ENCODE measurements around the gene C1D. TPM values are rescaled to one million over a fixed set of nuclear protein-coding genes. Genes with fewer than 3 reads are reported as not detected.

The C1D gene
- total and polyA plus RNA-seq, 2 experiments from 2014 or later = 39.2 to 61.3 TPM

GRCh38 chr2:68030529-68030928 is 32.3 kb downstream of the C1D start:
- Histone ChIP-seq H3K4me1 (ENCODE audit: low read depth) (no peaks in the 10 kb centered on the region), H3K27ac (no peak overlapping the region), H3K36me3 (no peaks in the 10 kb centered on the region), H3K27me3 (no peaks in the 10 kb centered on the region), H3K4me3 (no peak overlapping the region), H3K9me3 (ENCODE audit: low read depth) (no peaks in the 10 kb centered on the region)
- TF ChIP-seq, protein P1, sequence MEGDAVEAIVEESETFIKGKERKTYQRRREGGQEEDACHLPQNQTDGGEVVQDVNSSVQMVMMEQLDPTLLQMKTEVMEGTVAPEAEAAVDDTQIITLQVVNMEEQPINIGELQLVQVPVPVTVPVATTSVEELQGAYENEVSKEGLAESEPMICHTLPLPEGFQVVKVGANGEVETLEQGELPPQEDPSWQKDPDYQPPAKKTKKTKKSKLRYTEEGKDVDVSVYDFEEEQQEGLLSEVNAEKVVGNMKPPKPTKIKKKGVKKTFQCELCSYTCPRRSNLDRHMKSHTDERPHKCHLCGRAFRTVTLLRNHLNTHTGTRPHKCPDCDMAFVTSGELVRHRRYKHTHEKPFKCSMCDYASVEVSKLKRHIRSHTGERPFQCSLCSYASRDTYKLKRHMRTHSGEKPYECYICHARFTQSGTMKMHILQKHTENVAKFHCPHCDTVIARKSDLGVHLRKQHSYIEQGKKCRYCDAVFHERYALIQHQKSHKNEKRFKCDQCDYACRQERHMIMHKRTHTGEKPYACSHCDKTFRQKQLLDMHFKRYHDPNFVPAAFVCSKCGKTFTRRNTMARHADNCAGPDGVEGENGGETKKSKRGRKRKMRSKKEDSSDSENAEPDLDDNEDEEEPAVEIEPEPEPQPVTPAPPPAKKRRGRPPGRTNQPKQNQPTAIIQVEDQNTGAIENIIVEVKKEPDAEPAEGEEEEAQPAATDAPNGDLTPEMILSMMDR (IDR thresholded peaks at IDR 0.05; ENCODE audit: low read depth, low read length) = no peak
- no peak for DNase-seq (ENCODE audit: low read depth in 1 of 2, low spot score in 1 of 2)

DNA sequence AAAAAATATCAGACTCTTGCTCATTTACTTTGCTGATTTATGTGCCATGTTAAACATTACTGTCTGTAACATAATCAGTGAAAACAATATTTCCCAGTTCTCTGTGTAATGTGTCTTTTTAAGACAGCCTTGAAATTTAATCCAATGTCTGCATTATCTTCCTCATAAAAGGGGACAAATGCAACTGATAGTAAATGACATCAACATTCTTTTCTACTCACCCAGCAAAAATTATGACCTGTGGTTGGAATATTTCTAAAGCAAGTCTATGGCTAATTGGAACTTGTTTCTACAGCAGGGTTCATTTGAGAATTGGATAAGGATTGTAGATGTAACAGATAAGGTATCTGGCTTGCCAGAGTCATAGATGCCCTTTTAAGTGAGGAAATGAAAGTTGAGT is 34.8 kb downstream of the C1D start:
- no peak for DNase-seq (ENCODE audit: low read depth in 1 of 2, low spot score in 1 of 2)

GRCh38 chr2:68024450-68024849 is 38.4 kb downstream of the C1D start:
- TF ChIP-seq, protein P1 (IDR thresholded peaks at IDR 0.05; ENCODE audit: low read depth, low read length) = no peak
- H3K4me3 ChIP-seq = no peak overlapping the region
- H3K36me3 ChIP-seq = no peaks in the 10 kb centered on the region
- no peaks in the 10 kb centered on the region for H3K9me3 ChIP-seq (ENCODE audit: low read depth)
- H3K4me1 ChIP-seq (ENCODE audit: low read depth) = no peaks in the 10 kb centered on the region
- H3K27ac ChIP-seq = no peak overlapping the region
- H3K27me3 ChIP-seq = no peaks in the 10 kb centered on the region
- no peak for DNase-seq (ENCODE audit: low read depth in 1 of 2, low spot score in 1 of 2)

More for the DNA sequence above, 34.8 kb downstream of the C1D start:
- no peaks in the 10 kb centered on the region for H3K27me3 ChIP-seq
- TF ChIP-seq, protein P1 (IDR thresholded peaks at IDR 0.05; ENCODE audit: low read depth, low read length) = no peak
- H3K4me1 ChIP-seq (ENCODE audit: low read depth) = no peaks in the 10 kb centered on the region
- H3K27ac ChIP-seq = no peak overlapping the region
- H3K36me3 ChIP-seq = no peaks in the 10 kb centered on the region
- H3K9me3 ChIP-seq (ENCODE audit: low read depth) = no peaks in the 10 kb centered on the region
- H3K4me3 ChIP-seq = no peak overlapping the region

DNA sequence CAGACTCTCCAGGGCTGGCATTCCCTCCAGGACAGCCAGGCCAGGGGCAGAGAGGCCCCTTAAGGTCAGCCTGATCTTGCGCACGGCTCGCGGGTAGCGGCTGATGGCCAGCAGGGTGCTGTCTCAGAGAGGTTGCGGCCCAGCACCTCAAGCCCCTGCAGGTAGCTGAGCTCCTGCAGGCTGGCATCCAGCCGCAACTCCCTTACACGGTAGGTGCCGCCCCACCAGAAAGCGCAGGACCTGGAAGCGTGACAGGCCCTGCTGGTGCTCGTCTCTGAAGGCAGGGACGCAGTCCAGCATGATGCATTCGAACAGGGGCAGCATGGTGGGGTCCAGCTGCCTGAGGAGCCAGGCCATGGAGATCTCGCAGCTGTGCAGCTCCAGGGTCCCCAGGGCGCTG is 38.9 kb downstream of the C1D start:
- Histone ChIP-seq H3K27ac (no peak overlapping the region), H3K27me3 (no peaks in the 10 kb centered on the region), H3K9me3 (ENCODE audit: low read depth) (no peaks in the 10 kb centered on the region), H3K4me1 (ENCODE audit: low read depth) (no peaks in the 10 kb centered on the region), H3K36me3 (no peaks in the 10 kb centered on the region), H3K4me3 (no peak overlapping the region)
- TF ChIP-seq, protein P1 (IDR thresholded peaks at IDR 0.05; ENCODE audit: low read depth, low read length) = no peak
- no peak for DNase-seq (ENCODE audit: low read depth in 1 of 2, low spot score in 1 of 2)

- no peak overlapping the region for H3K4me3 ChIP-seq
- TF ChIP-seq, protein P1 (IDR thresholded peaks at IDR 0.05; ENCODE audit: low read depth, low read length) = no peak
- H3K9me3 ChIP-seq (ENCODE audit: low read depth) = no peaks in the 10 kb centered on the region
- H3K36me3 ChIP-seq = no peaks in the 10 kb centered on the region
- no peaks in the 10 kb centered on the region for H3K27me3 ChIP-seq
- no peak for DNase-seq (ENCODE audit: low read depth in 1 of 2, low spot score in 1 of 2)
- no peak overlapping the region for H3K27ac ChIP-seq
- no peaks in the 10 kb centered on the region for H3K4me1 ChIP-seq (ENCODE audit: low read depth)
These were observed 44.1 kb downstream of the C1D start for GRCh38 chr2:68018727-68019126.

DNA sequence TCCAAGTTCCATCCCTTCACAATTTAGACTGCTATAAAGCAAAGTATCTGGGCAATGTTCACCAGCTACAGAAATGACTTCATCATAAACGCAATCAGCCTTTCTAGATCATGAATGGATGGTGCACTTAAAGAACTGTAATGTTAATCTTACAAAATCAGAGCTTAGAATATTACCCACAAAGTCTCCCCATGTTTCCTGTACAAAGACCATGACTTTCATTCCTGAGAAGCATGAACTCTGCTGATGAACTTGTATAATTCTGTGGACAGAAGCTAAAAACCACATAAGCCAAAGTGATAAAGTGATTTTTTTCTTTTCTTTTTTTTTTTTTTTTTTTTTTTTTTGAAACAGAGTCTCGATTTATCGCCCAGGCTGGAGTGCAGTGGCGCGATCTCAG is 53.3 kb downstream of the C1D start:
- no peak overlapping the region for H3K27ac ChIP-seq
- no peaks in the 10 kb centered on the region for H3K9me3 ChIP-seq (ENCODE audit: low read depth)
- H3K27me3 ChIP-seq = no peaks in the 10 kb centered on the region
- H3K4me3 ChIP-seq = no peak overlapping the region
- H3K36me3 ChIP-seq = no peaks in the 10 kb centered on the region
- TF ChIP-seq, protein P1 (IDR thresholded peaks at IDR 0.05; ENCODE audit: low read depth, low read length) = no peak
- no peak for DNase-seq (ENCODE audit: low read depth in 1 of 2, low spot score in 1 of 2)
- H3K4me1 ChIP-seq (ENCODE audit: low read depth) = no peaks in the 10 kb centered on the region
